ENCODE measurements around the gene TRAF3IP1.
"Not testable (repeated sequence)": the region's sequence is repeated elsewhere in the genome, so short reads cannot be mapped to it uniquely, and the experiment has no call there.

Gene TRAF3IP1

GRCh38 chr2:238344035-238344434, 23.7 kb downstream of the TRAF3IP1 start:
- DNase-seq (ENCODE audit: low spot score): no peak

GRCh38 chr2:238344517-238344916, 24.2 kb downstream of the TRAF3IP1 start:
- no peak for DNase-seq (ENCODE audit: low spot score)

GRCh38 chr2:238345297-238345968, 25.1 kb downstream of the TRAF3IP1 start:
- DNase-seq (ENCODE audit: low spot score): no peak

GRCh38 chr2:238346544-238346943, 26.2 kb downstream of the TRAF3IP1 start:
- no peak for DNase-seq (ENCODE audit: low spot score)

- DNase-seq (ENCODE audit: low spot score): no peak
These were observed 30.0 kb downstream of the TRAF3IP1 start for GRCh38 chr2:238350150-238350897.

GRCh38 chr2:238351315-238351714, 31.0 kb downstream of the TRAF3IP1 start:
- no peak for DNase-seq (ENCODE audit: low spot score)

GRCh38 chr2:238352361-238352760, 32.0 kb downstream of the TRAF3IP1 start:
- no peak for DNase-seq (ENCODE audit: low spot score)

GRCh38 chr2:238358769-238359168, 38.5 kb downstream of the TRAF3IP1 start:
- no peak for DNase-seq (ENCODE audit: low spot score)

GRCh38 chr2:238359403-238359802, 39.1 kb downstream of the TRAF3IP1 start:
- DNase-seq (ENCODE audit: low spot score): no peak

GRCh38 chr2:238361877-238362276, 41.6 kb downstream of the TRAF3IP1 start:
- DNase-seq (ENCODE audit: low spot score): no peak

- DNase-seq (ENCODE audit: low spot score): no peak
These were observed 42.3 kb downstream of the TRAF3IP1 start for GRCh38 chr2:238362626-238363025.

- DNase-seq (ENCODE audit: low spot score): peak; percentile 20
These were observed 49.3 kb downstream of the TRAF3IP1 start for GRCh38 chr2:238369591-238370040.

GRCh38 chr2:238370094-238370822, 49.9 kb downstream of the TRAF3IP1 start:
- DNase-seq (ENCODE audit: low spot score): no peak

GRCh38 chr2:238370823-238371372, 50.6 kb downstream of the TRAF3IP1 start:
- peak; percentile 85 for DNase-seq (ENCODE audit: low spot score)

GRCh38 chr2:238372277-238372676, 52.0 kb downstream of the TRAF3IP1 start:
- not testable (repeated sequence) for DNase-seq (ENCODE audit: low spot score)

GRCh38 chr2:238376884-238377391, 56.6 kb downstream of the TRAF3IP1 start:
- DNase-seq (ENCODE audit: low spot score): peak; percentile 24

GRCh38 chr2:238378230-238379095, 58.1 kb downstream of the TRAF3IP1 start:
- DNase-seq (ENCODE audit: low spot score): no peak

GRCh38 chr2:238379096-238379810, 58.9 kb downstream of the TRAF3IP1 start:
- no peak for DNase-seq (ENCODE audit: low spot score)

- no peak for DNase-seq (ENCODE audit: low spot score)
These were observed 60.0 kb downstream of the TRAF3IP1 start for GRCh38 chr2:238380336-238380735.

GRCh38 chr2:238380785-238381184, 60.5 kb downstream of the TRAF3IP1 start:
- peak; percentile 80 for DNase-seq (ENCODE audit: low spot score)
